Effector memory CD8-positive, alpha-beta T cell (primary cell): ENCODE results near the gene CKMT2.

Experiments
- ATAC-seq: fragments of 150-1000 bp; cut with Tn5 transposase; replicated peaks from 2 replicates; pipeline ENCODE4 v1.10.0; 2021; ENCODE audit warnings: mild to moderate bottlenecking, moderate library complexity
- DNase-seq, 3 experiments: peaks; one replicate each; pipeline ENCODE4 v3.0.0; 2021
- H3K27ac Mint-ChIP-seq, 2 donors: one replicate each; pipeline ENCODE4 v1.8.0; 2022; ENCODE audit warnings: mild to moderate bottlenecking in 2 of 2, mixed read lengths in 2 of 2, moderate library complexity in 2 of 2
- H3K27me3 Mint-ChIP-seq, 2 donors: one replicate each; pipeline ENCODE4 v1.8.0; 2022; ENCODE audit warnings: mixed read lengths in 2 of 2
- H3K36me3 Mint-ChIP-seq: one replicate; pipeline ENCODE4 v1.8.0; 2022; ENCODE audit warnings: mild to moderate bottlenecking, moderate library complexity, mixed read lengths; ENCODE audit not compliant: insufficient read depth
- H3K4me1 Mint-ChIP-seq, 2 donors: one replicate each; pipeline ENCODE4 v1.8.0; 2022; ENCODE audit warnings: low read depth in 2 of 2, mixed read lengths in 2 of 2
- H3K4me3 Mint-ChIP-seq, 2 donors: one replicate each; pipeline ENCODE4 v1.8.0; 2022; ENCODE audit warnings: mild to moderate bottlenecking in 2 of 2, mixed read lengths in 2 of 2, moderate library complexity in 2 of 2
- H3K9me3 Mint-ChIP-seq, 2 donors: one replicate each; pipeline ENCODE4 v1.8.0; 2022; ENCODE audit warnings: mixed read lengths in 2 of 2

CKMT2 gene

GRCh38 chr5:81204205-81204604, 28.9 kb upstream of the CKMT2 start:
- no peak overlapping the region for H3K27ac Mint-ChIP-seq
- H3K4me1 Mint-ChIP-seq: no peaks in the 10 kb centered on the region
- DNase-seq: no peak
- no peak for ATAC-seq
- no peak overlapping the region for H3K4me3 Mint-ChIP-seq
- peaks cover 21% of the 10 kb centered on the region for H3K36me3 Mint-ChIP-seq
- no peaks in the 10 kb centered on the region for H3K27me3 Mint-ChIP-seq
- H3K9me3 Mint-ChIP-seq: no peaks in the 10 kb centered on the region

- no peaks in the 10 kb centered on the region for H3K4me1 Mint-ChIP-seq
- DNase-seq: no peak
- H3K4me3 Mint-ChIP-seq: no peak overlapping the region
- H3K36me3 Mint-ChIP-seq: peaks cover 21% of the 10 kb centered on the region
- H3K27ac Mint-ChIP-seq: no peak overlapping the region
- no peak for ATAC-seq
- H3K27me3 Mint-ChIP-seq: no peaks in the 10 kb centered on the region
- H3K9me3 Mint-ChIP-seq: no peaks in the 10 kb centered on the region
Observed at GRCh38 chr5:81205058-81205457, 28.1 kb upstream of the CKMT2 start.

GRCh38 chr5:81207009-81207408, 26.1 kb upstream of the CKMT2 start:
- no peak overlapping the region for H3K4me3 Mint-ChIP-seq
- H3K36me3 Mint-ChIP-seq: peaks cover 21% of the 10 kb centered on the region
- DNase-seq: no peak
- no peaks in the 10 kb centered on the region for H3K4me1 Mint-ChIP-seq
- H3K27me3 Mint-ChIP-seq: no peaks in the 10 kb centered on the region
- ATAC-seq: no peak
- no peak overlapping the region for H3K27ac Mint-ChIP-seq
- no peaks in the 10 kb centered on the region for H3K9me3 Mint-ChIP-seq

GRCh38 chr5:81208904-81209303, 24.2 kb upstream of the CKMT2 start:
- no peak for ATAC-seq
- peaks cover 0 to 2% of the 10 kb centered on the region in 2 donors for H3K4me1 Mint-ChIP-seq

GRCh38 chr5:81209386-81209785, 23.7 kb upstream of the CKMT2 start:
- ATAC-seq (no peak), DNase-seq (no peak)
- H3K9me3 Mint-ChIP-seq: no peaks in the 10 kb centered on the region
- H3K27me3 Mint-ChIP-seq: no peaks in the 10 kb centered on the region
- no peak overlapping the region for H3K27ac Mint-ChIP-seq
- H3K4me1 Mint-ChIP-seq: peaks cover 0 to 2% of the 10 kb centered on the region in 2 donors
- H3K36me3 Mint-ChIP-seq: peaks cover 25% of the 10 kb centered on the region
- no peak overlapping the region for H3K4me3 Mint-ChIP-seq

More at GRCh38 chr5:81208904-81209303, 24.2 kb upstream of the CKMT2 start:
- Mint-ChIP-seq H3K27me3 (no peaks in the 10 kb centered on the region), H3K4me3 (no peak overlapping the region), H3K27ac (no peak overlapping the region), H3K9me3 (no peaks in the 10 kb centered on the region), H3K36me3 (peaks cover 21% of the 10 kb centered on the region)
- no peak for DNase-seq

- no peak overlapping the region for H3K27ac Mint-ChIP-seq
- no peak overlapping the region for H3K4me3 Mint-ChIP-seq
- no peaks in the 10 kb centered on the region for H3K9me3 Mint-ChIP-seq
- no peak for DNase-seq
- H3K4me1 Mint-ChIP-seq: peaks cover 0 to 2% of the 10 kb centered on the region in 2 donors
- H3K36me3 Mint-ChIP-seq: peaks cover 25% of the 10 kb centered on the region
- ATAC-seq: no peak
- H3K27me3 Mint-ChIP-seq: no peaks in the 10 kb centered on the region
Observed at GRCh38 chr5:81209869-81210493, 23.1 kb upstream of the CKMT2 start.

- H3K4me3 Mint-ChIP-seq: no peak overlapping the region
- DNase-seq: no peak
- H3K9me3 Mint-ChIP-seq: no peaks in the 10 kb centered on the region
- peak overlapping the region in 1 of 2 donors; percentile 49 for H3K27ac Mint-ChIP-seq
- no peaks in the 10 kb centered on the region for H3K27me3 Mint-ChIP-seq
- H3K4me1 Mint-ChIP-seq: peaks cover 0 to 2% of the 10 kb centered on the region in 2 donors
- H3K36me3 Mint-ChIP-seq: peaks cover 26% of the 10 kb centered on the region
- ATAC-seq: peak; percentile 14
Observed at GRCh38 chr5:81212211-81212751, 20.8 kb upstream of the CKMT2 start.

GRCh38 chr5:81213070-81213469, 20.1 kb upstream of the CKMT2 start:
- DNase-seq: no peak
- Mint-ChIP-seq H3K4me3 (no peak overlapping the region), H3K36me3 (peaks cover 21% of the 10 kb centered on the region), H3K27me3 (no peaks in the 10 kb centered on the region), H3K9me3 (no peaks in the 10 kb centered on the region), H3K27ac (peak overlapping the region in 1 of 2 donors; percentile 49), H3K4me1 (peaks cover 0 to 2% of the 10 kb centered on the region in 2 donors)
- ATAC-seq: no peak

GRCh38 chr5:81214848-81215247, 18.3 kb upstream of the CKMT2 start:
- H3K27ac Mint-ChIP-seq: no peak overlapping the region
- ATAC-seq (no peak), DNase-seq (no peak)
- H3K4me3 Mint-ChIP-seq: no peak overlapping the region
- H3K9me3 Mint-ChIP-seq: no peaks in the 10 kb centered on the region
- peaks cover 0 to 2% of the 10 kb centered on the region in 2 donors for H3K4me1 Mint-ChIP-seq
- H3K36me3 Mint-ChIP-seq: peaks cover 25% of the 10 kb centered on the region
- no peaks in the 10 kb centered on the region for H3K27me3 Mint-ChIP-seq

- Mint-ChIP-seq H3K9me3 (no peaks in the 10 kb centered on the region), H3K36me3 (peaks cover 35% of the 10 kb centered on the region), H3K4me1 (peaks cover 0 to 2% of the 10 kb centered on the region in 2 donors), H3K4me3 (no peak overlapping the region), H3K27me3 (no peaks in the 10 kb centered on the region), H3K27ac (no peak overlapping the region)
- DNase-seq (no peak), ATAC-seq (no peak)
Observed at GRCh38 chr5:81216152-81216551, 17.0 kb upstream of the CKMT2 start.

- no peaks in the 10 kb centered on the region for H3K27me3 Mint-ChIP-seq
- ATAC-seq: no peak
- no peak for DNase-seq
- H3K4me1 Mint-ChIP-seq: no peaks in the 10 kb centered on the region
- H3K9me3 Mint-ChIP-seq: no peaks in the 10 kb centered on the region
- peaks cover 26% of the 10 kb centered on the region for H3K36me3 Mint-ChIP-seq
- H3K4me3 Mint-ChIP-seq: no peak overlapping the region
- H3K27ac Mint-ChIP-seq: no peak overlapping the region
Observed at GRCh38 chr5:81219389-81219788, 13.7 kb upstream of the CKMT2 start.

- H3K27ac Mint-ChIP-seq: no peak overlapping the region
- no peaks in the 10 kb centered on the region for H3K4me1 Mint-ChIP-seq
- ATAC-seq (no peak), DNase-seq (no peak)
- no peak overlapping the region for H3K4me3 Mint-ChIP-seq
- H3K27me3 Mint-ChIP-seq: no peaks in the 10 kb centered on the region
- H3K9me3 Mint-ChIP-seq: no peaks in the 10 kb centered on the region
- peaks cover 28% of the 10 kb centered on the region for H3K36me3 Mint-ChIP-seq
Observed at GRCh38 chr5:81222285-81222684, 10.8 kb upstream of the CKMT2 start.

GRCh38 chr5:81225463-81225862, 7.7 kb upstream of the CKMT2 start:
- no peaks in the 10 kb centered on the region for H3K27me3 Mint-ChIP-seq
- no peak overlapping the region for H3K27ac Mint-ChIP-seq
- H3K4me1 Mint-ChIP-seq: no peaks in the 10 kb centered on the region
- DNase-seq (no peak), ATAC-seq (no peak)
- H3K9me3 Mint-ChIP-seq: no peaks in the 10 kb centered on the region
- H3K36me3 Mint-ChIP-seq: peaks cover 9% of the 10 kb centered on the region
- H3K4me3 Mint-ChIP-seq: no peak overlapping the region

GRCh38 chr5:81226286-81226685, 6.8 kb upstream of the CKMT2 start:
- Mint-ChIP-seq H3K27ac (no peak overlapping the region), H3K27me3 (no peaks in the 10 kb centered on the region), H3K4me3 (no peak overlapping the region), H3K4me1 (no peaks in the 10 kb centered on the region), H3K9me3 (no peaks in the 10 kb centered on the region), H3K36me3 (peaks cover 5% of the 10 kb centered on the region)
- no peak for ATAC-seq
- no peak for DNase-seq
